Loucy (cell line): ENCODE measurements around the gene SYCP2.

ENCODE experiments used
- H2AFZ ChIP-seq: fragments of 200-600 bp; sonication (generic); 2 replicates; pipeline ENCODE4 v1.6.0; 2016; ENCODE audit warnings: antibody characterized with exemption, mild to moderate bottlenecking, low read length, moderate library complexity
- H3F3A ChIP-seq: fragments of 200-600 bp; 2 replicates; pipeline ENCODE4 v1.6.0; 2016; ENCODE audit warnings: antibody characterized with exemption, low read depth, mild to moderate bottlenecking
- H3K27me3 ChIP-seq: fragments of 200-600 bp; sonication (generic); 2 replicates; pipeline ENCODE4 v1.6.1; 2014; ENCODE audit warnings: low read length, mild to moderate bottlenecking; ENCODE audit not compliant: insufficient read depth, poor library complexity, severe bottlenecking
- H3K36me3 ChIP-seq: fragments of 200-600 bp; sonication (generic); 2 replicates; pipeline ENCODE4 v1.6.1; 2016; ENCODE audit warnings: low read length; ENCODE audit not compliant: insufficient read depth
- H3K4me1 ChIP-seq: fragments of 200-600 bp; sonication (generic); 2 replicates; pipeline ENCODE4 v1.5.1; 2014; ENCODE audit warnings: low read length, mild to moderate bottlenecking; ENCODE audit not compliant: insufficient read depth, poor library complexity, severe bottlenecking
- H3K4me2 ChIP-seq: fragments of 200-600 bp; sonication (generic); 2 replicates; pipeline ENCODE4 v1.6.0; 2014; ENCODE audit warnings: antibody characterized with exemption, low read length, low read depth, mild to moderate bottlenecking; ENCODE audit not compliant: poor library complexity, severe bottlenecking
- H3K4me3 ChIP-seq: fragments of 200-600 bp; sonication (generic); 2 replicates; pipeline ENCODE4 v1.5.1; 2014; ENCODE audit warnings: low read length, mild to moderate bottlenecking, mixed read lengths; ENCODE audit not compliant: poor library complexity, severe bottlenecking
- H3K79me2 ChIP-seq: fragments of 200-600 bp; sonication (generic); 2 replicates; pipeline ENCODE4 v1.6.1; 2014; ENCODE audit warnings: low read length; ENCODE audit not compliant: insufficient read depth
- H3K9ac ChIP-seq: fragments of 200-600 bp; sonication (generic); 2 replicates; pipeline ENCODE4 v1.6.0; 2014; ENCODE audit warnings: mild to moderate bottlenecking, low read depth, low read length, moderate library complexity; ENCODE audit not compliant: poor library complexity, severe bottlenecking
- H3K9me2 ChIP-seq: fragments of 200-600 bp; sonication (generic); replicated peaks from 2 replicates; pipeline ENCODE4 v1.6.1; 2016; ENCODE audit warnings: low read depth, low read length, mixed read lengths
- H3K9me3 ChIP-seq: fragments of 200-600 bp; sonication (generic); 2 replicates; pipeline ENCODE4 v1.6.1; 2014; ENCODE audit warnings: mild to moderate bottlenecking, antibody characterized with exemption, low read length, low read depth; ENCODE audit not compliant: insufficient read depth
- H4K20me1 ChIP-seq: fragments of 200-600 bp; sonication (generic); 2 replicates; pipeline ENCODE4 v1.6.0; 2014; ENCODE audit warnings: antibody characterized with exemption, low read length, mild to moderate bottlenecking; ENCODE audit not compliant: insufficient read depth, poor library complexity, severe bottlenecking
- EZH2phosphoT487 ChIP-seq: fragments of 200-600 bp; IDR thresholded peaks from 2 replicates; pipeline ENCODE4 v1.6.1; 2018; ENCODE audit warnings: antibody characterized with exemption, mild to moderate bottlenecking, moderate library complexity, borderline replicate concordance
- TF ChIP-seq, protein P1 (sequence below): fragments of 200-600 bp; sonication (generic); conservative IDR thresholded peaks from 2 replicates; pipeline ENCODE4 v1.5.1; 2014; ENCODE audit warnings: mild to moderate bottlenecking, antibody characterized with exemption, low read length

The SYCP2 gene

DNA sequence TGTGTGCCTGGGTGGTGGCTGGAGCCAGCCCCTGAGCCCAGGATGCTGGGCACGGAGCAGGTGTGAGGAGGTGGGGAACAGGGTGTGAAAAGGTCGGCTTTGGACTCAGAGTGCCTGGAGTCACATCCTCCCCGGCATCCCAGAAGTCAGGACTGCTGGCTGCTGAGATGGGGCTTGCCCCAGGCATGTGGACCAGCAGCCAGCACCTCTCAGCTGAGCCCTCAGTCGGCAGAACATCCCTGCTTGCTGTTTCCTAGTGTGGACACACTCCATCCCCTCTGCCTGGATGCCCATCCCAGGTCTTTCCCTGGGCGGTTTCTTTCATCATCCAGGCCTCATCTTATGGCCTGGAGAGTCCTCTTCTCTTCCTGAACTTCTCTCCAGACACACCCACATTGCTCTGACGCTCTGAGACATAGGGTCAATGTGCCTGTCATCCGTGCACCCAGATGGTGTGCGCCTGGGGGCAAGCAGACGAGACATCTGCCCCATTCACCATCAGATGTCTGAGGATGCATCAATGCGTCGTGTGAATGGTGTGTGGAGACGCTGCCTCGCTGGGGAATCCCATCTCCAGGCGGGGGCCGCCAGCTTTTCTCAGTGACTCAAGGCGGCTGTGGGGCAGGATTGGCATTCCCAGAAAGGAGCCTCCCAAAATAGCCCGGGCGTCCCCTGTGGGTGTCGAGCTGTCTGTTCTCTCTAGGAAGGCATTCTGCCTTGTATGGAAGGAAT lies 104.2 kb downstream of the SYCP2 start:
- no peak overlapping the region for H3K4me2 ChIP-seq
- H3K36me3 ChIP-seq, result peaks cover 6% of the 10 kb centered on the region; the same call in 1 of the 2 replicates
- no peaks in the 10 kb centered on the region for H3K4me1 ChIP-seq

DNA sequence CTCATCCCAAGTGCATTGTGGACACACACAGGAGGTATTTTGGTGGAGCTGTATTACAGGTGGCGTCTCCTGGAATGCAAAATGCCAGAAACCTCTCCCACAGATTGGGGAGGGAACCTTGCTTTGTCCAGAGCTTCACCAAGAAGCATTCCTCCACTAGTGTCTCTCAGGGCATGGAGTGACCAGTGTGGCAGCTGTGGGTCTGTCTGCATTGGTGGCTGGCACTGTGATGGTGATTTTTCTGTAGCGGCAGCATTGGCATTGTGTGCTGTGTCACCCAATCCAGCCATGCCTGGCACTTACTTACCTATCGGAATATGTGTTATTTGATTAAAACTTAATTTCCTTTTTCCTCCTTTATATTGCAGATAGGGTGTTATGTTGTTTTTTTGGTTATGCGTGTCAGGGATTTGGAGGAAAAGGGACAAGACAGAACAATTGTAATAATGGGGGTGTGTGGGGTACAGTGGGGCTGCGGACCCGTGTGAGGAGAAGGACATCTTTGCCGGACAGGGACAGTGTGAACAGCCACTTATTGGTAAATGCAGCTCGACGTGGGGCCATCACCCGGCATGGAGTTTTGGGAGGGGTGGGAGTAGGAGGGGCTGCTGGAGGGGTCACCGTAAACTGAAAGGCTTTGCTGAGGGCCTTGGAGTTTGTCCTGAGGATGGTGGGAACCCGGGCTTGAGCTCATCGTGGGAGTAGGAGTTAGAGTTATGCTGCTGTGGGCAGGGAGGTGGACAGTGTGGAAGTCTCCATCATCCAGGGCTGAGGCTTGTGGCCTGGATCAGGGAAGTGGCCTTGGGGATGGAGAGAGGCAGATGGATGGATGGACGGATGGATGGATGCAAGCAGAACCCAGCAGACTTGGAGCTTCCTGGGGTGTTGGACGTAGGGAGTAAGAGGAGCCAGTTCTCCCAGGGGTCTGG lies 105.0 kb downstream of the SYCP2 start:
- no peaks in the 10 kb centered on the region for H3K79me2 ChIP-seq
- H3K36me3 ChIP-seq, result peaks cover 6% of the 10 kb centered on the region; the same call in 1 of the 2 replicates
- no peak for TF ChIP-seq EZH2phosphoT487
- TF ChIP-seq, protein P1, sequence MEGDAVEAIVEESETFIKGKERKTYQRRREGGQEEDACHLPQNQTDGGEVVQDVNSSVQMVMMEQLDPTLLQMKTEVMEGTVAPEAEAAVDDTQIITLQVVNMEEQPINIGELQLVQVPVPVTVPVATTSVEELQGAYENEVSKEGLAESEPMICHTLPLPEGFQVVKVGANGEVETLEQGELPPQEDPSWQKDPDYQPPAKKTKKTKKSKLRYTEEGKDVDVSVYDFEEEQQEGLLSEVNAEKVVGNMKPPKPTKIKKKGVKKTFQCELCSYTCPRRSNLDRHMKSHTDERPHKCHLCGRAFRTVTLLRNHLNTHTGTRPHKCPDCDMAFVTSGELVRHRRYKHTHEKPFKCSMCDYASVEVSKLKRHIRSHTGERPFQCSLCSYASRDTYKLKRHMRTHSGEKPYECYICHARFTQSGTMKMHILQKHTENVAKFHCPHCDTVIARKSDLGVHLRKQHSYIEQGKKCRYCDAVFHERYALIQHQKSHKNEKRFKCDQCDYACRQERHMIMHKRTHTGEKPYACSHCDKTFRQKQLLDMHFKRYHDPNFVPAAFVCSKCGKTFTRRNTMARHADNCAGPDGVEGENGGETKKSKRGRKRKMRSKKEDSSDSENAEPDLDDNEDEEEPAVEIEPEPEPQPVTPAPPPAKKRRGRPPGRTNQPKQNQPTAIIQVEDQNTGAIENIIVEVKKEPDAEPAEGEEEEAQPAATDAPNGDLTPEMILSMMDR, result no peak
- no peaks in the 10 kb centered on the region for H3K9me2 ChIP-seq
- peaks cover 4% of the 10 kb centered on the region for H4K20me1 ChIP-seq
- H3K9ac ChIP-seq, result no peak overlapping the region
- no peak overlapping the region for H2AFZ ChIP-seq
- H3K27me3 ChIP-seq, result no peaks in the 10 kb centered on the region
- no peak overlapping the region for H3K4me2 ChIP-seq
- no peaks in the 10 kb centered on the region for H3K4me1 ChIP-seq
- no peaks in the 10 kb centered on the region for H3F3A ChIP-seq
- no peaks in the 10 kb centered on the region for H3K9me3 ChIP-seq
- no peak overlapping the region for H3K4me3 ChIP-seq

More for the DNA sequence above, 104.2 kb downstream of the SYCP2 start:
- Histone ChIP-seq H4K20me1 (peaks cover 4% of the 10 kb centered on the region), H3F3A (no peaks in the 10 kb centered on the region), H3K4me3 (no peak overlapping the region), H3K27me3 (no peaks in the 10 kb centered on the region), H3K9me3 (no peaks in the 10 kb centered on the region), H3K9me2 (no peaks in the 10 kb centered on the region), H3K79me2 (no peaks in the 10 kb centered on the region), H3K9ac (no peak overlapping the region), H2AFZ (no peak overlapping the region)
- TF ChIP-seq, protein P1, result no peak
- no peak for TF ChIP-seq EZH2phosphoT487

DNA sequence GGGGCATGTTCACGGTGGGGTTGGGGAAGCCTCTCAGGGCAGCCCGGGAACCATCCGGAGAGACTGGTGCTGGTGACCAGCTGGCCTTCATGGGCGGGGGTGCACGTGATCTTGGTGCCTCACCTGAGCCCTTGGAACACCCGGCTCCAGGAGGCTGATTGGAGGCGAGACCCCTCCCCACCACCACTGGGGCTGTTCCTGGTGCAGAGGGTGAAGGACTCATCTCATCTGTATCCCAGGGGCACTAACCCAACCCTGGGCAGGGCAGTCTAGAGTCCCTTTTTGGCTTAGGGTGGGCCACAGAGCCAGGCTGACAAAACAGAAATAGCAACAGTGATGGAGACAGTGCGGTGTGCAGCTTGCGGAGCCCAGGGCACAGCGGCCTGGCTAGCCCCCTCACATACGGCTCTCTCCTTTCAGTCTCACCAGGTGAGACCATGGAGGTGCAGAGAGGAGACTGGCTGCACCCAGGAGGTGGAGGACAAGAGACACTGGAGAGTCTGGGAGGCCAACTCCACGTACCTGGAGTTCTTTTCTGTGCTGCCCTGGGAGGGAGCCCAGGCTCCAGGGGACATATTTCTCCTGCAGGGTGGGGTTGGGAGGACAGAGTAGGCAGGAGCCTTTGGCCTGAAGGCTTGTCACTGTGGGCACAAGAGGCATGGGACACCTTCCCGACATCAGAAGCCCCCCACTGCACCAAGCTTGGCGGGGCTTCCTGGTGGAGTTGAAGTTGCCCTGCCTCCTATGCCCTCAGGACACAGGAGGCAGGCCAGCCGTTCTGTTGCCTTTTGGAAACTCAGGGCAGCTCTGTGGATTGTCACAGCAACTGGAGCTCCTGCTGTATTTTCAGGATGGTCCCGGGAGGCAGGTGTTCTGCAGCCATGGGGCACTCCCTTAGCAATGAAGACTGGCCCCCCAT lies 106.0 kb downstream of the SYCP2 start:
- Histone ChIP-seq H3K9ac (no peak overlapping the region), H2AFZ (no peak overlapping the region), H3K4me1 (no peaks in the 10 kb centered on the region), H3K4me3 (no peak overlapping the region), H3K9me2 (no peaks in the 10 kb centered on the region), H4K20me1 (peaks cover 4% of the 10 kb centered on the region), H3F3A (no peaks in the 10 kb centered on the region), H3K4me2 (no peak overlapping the region), H3K36me3 (peaks cover 9% of the 10 kb centered on the region; the same call in 1 of the 2 replicates), H3K9me3 (no peaks in the 10 kb centered on the region), H3K27me3 (no peaks in the 10 kb centered on the region), H3K79me2 (no peaks in the 10 kb centered on the region)
- TF ChIP-seq, protein P1, result no peak
- no peak for TF ChIP-seq EZH2phosphoT487
